KMS-11 (cell line): ENCODE measurements around the gene PKIG.
"Not testable (repeated sequence)": the region's sequence is repeated elsewhere in the genome, so short reads cannot be mapped to it uniquely, and the experiment has no call there.

Experiments
- H2AFZ ChIP-seq: fragments of 200-600 bp; sonication (generic); 2 replicates; pipeline ENCODE4 v1.6.1; 2016; ENCODE audit warnings: antibody characterized with exemption, mixed run types, low read depth
- H3K27ac ChIP-seq: fragments of 200-600 bp; sonication (generic); 2 replicates; pipeline ENCODE4 v1.6.1; 2016; ENCODE audit warnings: mild to moderate bottlenecking, mixed run types
- H3K27me3 ChIP-seq: fragments of 200-600 bp; sonication (generic); 2 replicates; pipeline ENCODE4 v1.6.1; 2017; ENCODE audit warnings: mild to moderate bottlenecking, low read depth, mixed run types, moderate library complexity; ENCODE audit not compliant: insufficient read depth
- H3K36me3 ChIP-seq: fragments of 200-600 bp; sonication (generic); 2 replicates; pipeline ENCODE4 v1.6.1; 2017; ENCODE audit warnings: mild to moderate bottlenecking, mixed run types; ENCODE audit not compliant: insufficient read depth
- H3K4me1 ChIP-seq: fragments of 200-600 bp; sonication (generic); 2 replicates; pipeline ENCODE4 v1.6.1; 2016; ENCODE audit warnings: mild to moderate bottlenecking, low read depth, mixed run types; ENCODE audit not compliant: poor library complexity, severe bottlenecking
- H3K4me2 ChIP-seq: fragments of 200-600 bp; sonication (generic); 2 replicates; pipeline ENCODE4 v1.7.0; 2016; ENCODE audit warnings: mild to moderate bottlenecking, mixed run types
- H3K4me3 ChIP-seq: fragments of 200-600 bp; sonication (generic); IDR thresholded peaks from 2 replicates; pipeline ENCODE4 v1.6.1; 2017; ENCODE audit warnings: low read depth, low read length, mixed read lengths; ENCODE audit not compliant: insufficient read depth
- H3K79me2 ChIP-seq: fragments of 200-600 bp; sonication (generic); 2 replicates; pipeline ENCODE4 v1.6.1; 2016; ENCODE audit warnings: low read depth, mixed run types; ENCODE audit not compliant: insufficient read depth
- H3K9ac ChIP-seq: fragments of 200-600 bp; sonication (generic); 2 replicates; pipeline ENCODE4 v1.6.1; 2016; ENCODE audit warnings: mild to moderate bottlenecking, mixed run types
- H4K20me1 ChIP-seq: fragments of 200-600 bp; sonication (generic); 2 replicates; pipeline ENCODE4 v1.6.1; 2016; ENCODE audit warnings: mild to moderate bottlenecking, mixed run types; ENCODE audit not compliant: insufficient read depth
- CTCF ChIP-seq: fragments of 200-600 bp; sonication (generic); conservative IDR thresholded peaks from 2 replicates; pipeline ENCODE4 v1.6.1; 2017; ENCODE audit warnings: low read depth, mild to moderate bottlenecking, antibody characterized with exemption, low read length, moderate library complexity, mixed read lengths

The PKIG gene

GRCh38 chr20:44586289-44586911 lies 4.0 kb downstream of the PKIG start:
- Histone ChIP-seq H3K36me3 (no peaks in the 10 kb centered on the region), H3K79me2 (no peaks in the 10 kb centered on the region), H3K4me3 (no peak overlapping the region), H2AFZ (no peak overlapping the region), H3K4me1 (no peaks in the 10 kb centered on the region), H4K20me1 (no peaks in the 10 kb centered on the region), H3K4me2 (no peak overlapping the region), H3K9ac (no peak overlapping the region), H3K27ac (no peak overlapping the region), H3K27me3 (no peaks in the 10 kb centered on the region)
- TF ChIP-seq CTCF: no peak

- no peaks in the 10 kb centered on the region for H4K20me1 ChIP-seq
- no peak for TF ChIP-seq CTCF
- H3K4me2 ChIP-seq: no peak overlapping the region
- no peak overlapping the region for H3K4me3 ChIP-seq
- no peak overlapping the region for H3K9ac ChIP-seq
- H2AFZ ChIP-seq: no peak overlapping the region
- no peaks in the 10 kb centered on the region for H3K27me3 ChIP-seq
- H3K4me1 ChIP-seq: no peaks in the 10 kb centered on the region
- no peak overlapping the region for H3K27ac ChIP-seq
- no peaks in the 10 kb centered on the region for H3K36me3 ChIP-seq
- no peaks in the 10 kb centered on the region for H3K79me2 ChIP-seq
These were observed 4.9 kb downstream of the PKIG start for GRCh38 chr20:44587035-44587980.

- not testable (repeated sequence) for H3K27me3 ChIP-seq, H4K20me1 ChIP-seq, H3K27ac ChIP-seq, H3K36me3 ChIP-seq, H3K4me3 ChIP-seq, H2AFZ ChIP-seq, H3K79me2 ChIP-seq, H3K9ac ChIP-seq, H3K4me1 ChIP-seq, H3K4me2 ChIP-seq
These were observed 5.9 kb downstream of the PKIG start for GRCh38 chr20:44588321-44588720.

GRCh38 chr20:44589537-44589936 lies 7.2 kb downstream of the PKIG start:
- Histone ChIP-seq H3K27ac (no peak overlapping the region), H4K20me1 (no peaks in the 10 kb centered on the region), H3K27me3 (no peaks in the 10 kb centered on the region), H3K79me2 (no peaks in the 10 kb centered on the region), H3K4me1 (peaks cover 6% of the 10 kb centered on the region), H3K4me3 (no peak overlapping the region), H3K9ac (no peak overlapping the region), H3K4me2 (no peak overlapping the region), H2AFZ (no peak overlapping the region), H3K36me3 (no peaks in the 10 kb centered on the region)
- no peak for TF ChIP-seq CTCF
